Naive thymus-derived CD4-positive, alpha-beta T cell (primary cell): ENCODE measurements around the gene ANTXR2. TPM values are rescaled to one million over a fixed set of nuclear protein-coding genes. Genes with fewer than 3 reads are reported as not detected.

ENCODE experiments used
- ATAC-seq: fragments of 150-1000 bp; cut with Tn5 transposase; 2 replicates; pipeline ENCODE4 v1.10.0; 2021; ENCODE audit warnings: mild to moderate bottlenecking, moderate library complexity
- CTCF ChIA-PET: fragments of 350-600 bp; sonication (Branson Sonifier 250); formaldehyde crosslinking; loops from one replicate; lab custom pipeline; 2021; ENCODE audit warnings: antibody characterized with exemption; lab: Charles Lee
- POLR2A ChIA-PET: fragments of 350-600 bp; sonication (Branson Sonifier 250); formaldehyde crosslinking; loops from one replicate; lab custom pipeline; 2021; ENCODE audit warnings: antibody characterized with exemption, inconsistent platforms; lab: Charles Lee
- DNase-seq, 9 donors: peaks; one replicate each; pipeline versions ENCODE4 v3.0.0 to v3.0.0-alpha.2; 2020 to 2022; ENCODE audit warnings: mixed read lengths in 1 of 9
- H3K27ac ChIP-seq: one replicate; pipeline ENCODE4 v1.7.0; 2013; ENCODE audit warnings: mild to moderate bottlenecking, low read depth, low read length, moderate library complexity
- H3K27me3 ChIP-seq, 2 donors: one replicate each; pipeline ENCODE4 v1.7.0; 2013; ENCODE audit warnings: low read length in 2 of 2, mild to moderate bottlenecking in 2 of 2, moderate library complexity in 2 of 2; ENCODE audit not compliant: control insufficient read depth in 2 of 2, insufficient read depth in 2 of 2
- H3K36me3 ChIP-seq, 3 experiments: 1 replicate in 2 of 3; 2 replicates in 1 of 3; pipeline ENCODE4 v1.7.0; 2013; ENCODE audit warnings: low read length in 3 of 3, mild to moderate bottlenecking in 3 of 3, moderate library complexity in 1 of 3; ENCODE audit not compliant: insufficient read depth in 3 of 3, control insufficient read depth in 2 of 3
- H3K4me1 ChIP-seq, 2 donors: one replicate each; pipeline ENCODE4 v1.7.0; 2013; ENCODE audit warnings: low read length in 2 of 2, mild to moderate bottlenecking in 2 of 2, moderate library complexity in 1 of 2; ENCODE audit not compliant: control insufficient read depth in 2 of 2, insufficient read depth in 2 of 2
- H3K4me3 ChIP-seq: 2 replicates; pipeline ENCODE4 v1.7.0; 2013; ENCODE audit warnings: mild to moderate bottlenecking, low read length
- H3K9me3 ChIP-seq, 3 experiments: 1 replicate in 2 of 3; 2 replicates in 1 of 3; pipeline ENCODE4 v1.7.0; 2013; ENCODE audit warnings: low read length in 3 of 3; ENCODE audit not compliant: control insufficient read depth in 2 of 3
- H3K27ac Mint-ChIP-seq, 9 donors: one replicate each; pipeline ENCODE4 v1.8.0; 2020 to 2022; ENCODE audit warnings: mixed read lengths in 9 of 9, mild to moderate bottlenecking in 8 of 9, moderate library complexity in 5 of 9, inconsistent platforms in 2 of 9
- H3K27me3 Mint-ChIP-seq, 5 donors: one replicate each; pipeline ENCODE4 v1.8.0; 2021 to 2022; ENCODE audit warnings: mixed read lengths in 5 of 5, mild to moderate bottlenecking in 1 of 5
- H3K36me3 Mint-ChIP-seq, 5 donors: one replicate each; pipeline ENCODE4 v1.8.0; 2020 to 2022; ENCODE audit warnings: mixed read lengths in 5 of 5, mild to moderate bottlenecking in 3 of 5, inconsistent platforms in 1 of 5
- H3K4me1 Mint-ChIP-seq, 7 donors: one replicate each; pipeline ENCODE4 v1.8.0; 2020 to 2022; ENCODE audit warnings: mixed read lengths in 7 of 7, mild to moderate bottlenecking in 3 of 7, inconsistent platforms in 1 of 7
- H3K4me3 Mint-ChIP-seq, 10 donors: one replicate each; pipeline ENCODE4 v1.8.0; 2020 to 2022; ENCODE audit warnings: mild to moderate bottlenecking in 10 of 10, mixed read lengths in 10 of 10, moderate library complexity in 6 of 10, inconsistent platforms in 2 of 10
- H3K9me3 Mint-ChIP-seq, 11 donors: one replicate each; pipeline ENCODE4 v1.8.0; 2020 to 2022; ENCODE audit warnings: mixed read lengths in 11 of 11, mild to moderate bottlenecking in 4 of 11, inconsistent platforms in 1 of 11, moderate library complexity in 1 of 11
- intact Hi-C, 2 donors: fragments of 100-400 bp; cut with micrococcal nuclease; formaldehyde crosslinking; loops; one replicate each; pipeline ENCODE4 v1.15.1; 2023
- polyA plus RNA-seq, 2 donors: library from polyadenylated mRNA; unstranded; fragments of 300-500 nt; fragmentation: Illumina TruSeq; gene quantifications; one replicate each; pipeline ENCODE4 v1.2.3, GENCODE V29; 2021
- total RNA-seq, 6 experiments: library from RNA in 5 of 6; stranded (reverse) in 5 of 6; gene quantifications; 1 replicate in 5 of 6; 2 replicates in 1 of 6; pipeline ENCODE4 v1.2.3 and lab custom pipeline; 2021 to 2026

The ANTXR2 gene
- total and polyA plus RNA-seq, 7 experiments from 2014 or later = 20.3 to 69.8 (median 42.2) TPM

DNA sequence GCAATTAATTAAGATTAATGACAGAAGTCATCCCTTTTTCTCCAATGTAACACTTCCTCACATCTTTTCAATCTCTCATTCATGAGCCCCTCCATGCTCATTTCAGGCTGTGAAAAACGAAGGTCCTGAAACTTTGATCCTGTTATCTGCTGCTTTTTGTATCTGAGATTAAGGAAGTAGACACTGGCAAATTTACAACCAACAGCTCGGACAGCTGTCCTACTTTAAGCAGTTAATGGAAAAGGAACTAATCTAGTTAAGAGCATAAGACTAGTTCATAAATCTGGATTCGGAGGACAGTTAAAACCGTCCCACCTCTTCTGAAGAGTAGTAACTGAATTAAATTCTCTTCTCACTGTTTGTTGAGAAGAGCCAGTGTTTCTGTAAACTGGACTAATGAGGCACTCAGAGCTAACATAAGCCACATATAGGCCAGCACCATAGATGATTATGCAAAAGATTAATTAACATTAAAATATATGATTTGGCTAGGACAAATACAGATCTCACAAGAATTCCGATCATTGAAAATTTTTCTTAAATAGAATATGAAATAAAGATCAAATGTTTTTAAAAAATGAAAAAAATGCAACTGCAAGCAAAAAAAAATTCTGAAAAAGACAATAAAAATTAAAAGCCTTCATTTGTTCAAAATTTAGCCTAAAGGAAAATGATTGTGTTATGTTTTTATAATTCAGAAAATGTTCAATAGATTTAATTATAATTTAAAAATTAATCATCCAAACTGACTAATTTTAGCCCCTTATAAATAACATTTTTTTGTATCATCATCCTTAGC lies 114.4 kb downstream of the ANTXR2 start:
- no peak overlapping the region for H3K27ac ChIP-seq
- H3K27me3 Mint-ChIP-seq = no peaks in the 10 kb centered on the region
- CTCF ChIA-PET = no interaction called here
- H3K27me3 ChIP-seq = no peaks in the 10 kb centered on the region
- no peak overlapping the region for H3K4me3 ChIP-seq
- DNase-seq (no peak), ATAC-seq (no peak)
- peaks cover 0 to 13% (median 8%) of the 10 kb centered on the region in 5 donors for H3K36me3 Mint-ChIP-seq
- H3K4me3 Mint-ChIP-seq = no peak overlapping the region
- H3K4me1 ChIP-seq = no peaks in the 10 kb centered on the region
- H3K9me3 ChIP-seq = no peaks in the 10 kb centered on the region
- H3K9me3 Mint-ChIP-seq = no peaks in the 10 kb centered on the region
- H3K27ac Mint-ChIP-seq = no peak overlapping the region
- no peaks in the 10 kb centered on the region for H3K36me3 ChIP-seq
- intact Hi-C loops = loop anchor here in 1 of 2 donors (5.0 kb wide), 1 partner anchor 34 kb away; no protein-coding TSS in a partner anchor
- H3K4me1 Mint-ChIP-seq = no peaks in the 10 kb centered on the region
- POLR2A ChIA-PET = no interaction called here

DNA sequence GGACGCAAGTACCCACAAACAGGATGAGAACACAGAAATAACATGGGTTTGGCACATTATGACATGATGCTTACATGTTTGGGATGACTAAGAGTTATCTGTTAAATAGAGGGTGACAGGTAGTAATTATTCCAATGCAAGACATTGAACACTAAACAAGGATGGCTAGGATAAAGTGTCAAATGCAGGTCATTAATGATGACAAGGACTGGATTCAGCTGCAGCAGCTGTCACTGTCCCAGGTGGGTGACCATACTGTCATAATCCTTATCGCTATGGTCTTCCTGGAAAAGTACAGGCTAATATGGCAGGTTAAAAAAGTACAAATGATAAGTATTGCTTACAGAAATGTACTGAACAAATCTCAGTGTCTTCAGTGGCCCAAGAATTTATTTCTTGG lies 123.9 kb downstream of the ANTXR2 start:
- H3K4me3 Mint-ChIP-seq = no peak overlapping the region
- H3K27me3 Mint-ChIP-seq = no peaks in the 10 kb centered on the region
- Histone ChIP-seq H3K4me1 (no peaks in the 10 kb centered on the region), H3K4me3 (no peak overlapping the region), H3K36me3 (no peaks in the 10 kb centered on the region), H3K9me3 (no peaks in the 10 kb centered on the region), H3K27ac (no peak overlapping the region), H3K27me3 (no peaks in the 10 kb centered on the region)
- H3K36me3 Mint-ChIP-seq = peaks cover 0 to 25% (median 14%) of the 10 kb centered on the region in 5 donors
- ATAC-seq (no peak), DNase-seq (no peak)
- ChIA-PET POLR2A (no interaction called here), CTCF (no interaction called here)
- peaks cover 0 to 17% (median 12%) of the 10 kb centered on the region in 7 donors for H3K4me1 Mint-ChIP-seq
- no peak overlapping the region for H3K27ac Mint-ChIP-seq
- H3K9me3 Mint-ChIP-seq = peaks cover 0 to 4% (median 0%) of the 10 kb centered on the region in 11 donors
- intact Hi-C loops = no loop called here

DNA sequence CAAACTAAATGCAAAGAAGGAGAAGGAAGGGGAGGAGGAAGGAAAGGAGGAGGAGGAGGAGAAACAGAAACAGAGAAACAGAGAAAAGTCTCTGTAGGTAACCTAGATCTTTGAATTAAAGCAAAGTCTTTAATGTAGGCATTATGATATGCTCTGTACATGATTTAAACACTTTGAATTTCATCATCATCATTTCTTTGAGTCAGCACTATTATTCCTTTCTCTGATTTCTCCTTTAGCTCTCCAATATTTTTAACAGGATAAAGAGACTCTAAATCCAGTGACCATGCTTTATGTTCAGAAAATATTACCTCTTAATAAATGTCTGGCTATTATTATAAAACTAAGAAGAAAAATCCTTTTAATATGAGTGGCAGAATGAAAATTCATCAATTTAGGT lies 124.3 kb downstream of the ANTXR2 start:
- H3K36me3 ChIP-seq = no peaks in the 10 kb centered on the region
- H3K4me1 Mint-ChIP-seq = peaks cover 0 to 17% (median 12%) of the 10 kb centered on the region in 7 donors
- H3K27me3 Mint-ChIP-seq = no peaks in the 10 kb centered on the region
- CTCF ChIA-PET = no interaction called here
- DNase-seq (no peak), ATAC-seq (no peak)
- no peak overlapping the region for H3K27ac Mint-ChIP-seq
- no peaks in the 10 kb centered on the region for H3K4me1 ChIP-seq
- H3K4me3 Mint-ChIP-seq = no peak overlapping the region
- H3K27me3 ChIP-seq = no peaks in the 10 kb centered on the region
- H3K4me3 ChIP-seq = no peak overlapping the region
- H3K9me3 Mint-ChIP-seq = peaks cover 0 to 4% (median 0%) of the 10 kb centered on the region in 11 donors
- peaks cover 0 to 25% (median 14%) of the 10 kb centered on the region in 5 donors for H3K36me3 Mint-ChIP-seq
- H3K9me3 ChIP-seq = no peaks in the 10 kb centered on the region
- intact Hi-C loops = no loop called here
- POLR2A ChIA-PET = no interaction called here
- H3K27ac ChIP-seq = no peak overlapping the region

DNA sequence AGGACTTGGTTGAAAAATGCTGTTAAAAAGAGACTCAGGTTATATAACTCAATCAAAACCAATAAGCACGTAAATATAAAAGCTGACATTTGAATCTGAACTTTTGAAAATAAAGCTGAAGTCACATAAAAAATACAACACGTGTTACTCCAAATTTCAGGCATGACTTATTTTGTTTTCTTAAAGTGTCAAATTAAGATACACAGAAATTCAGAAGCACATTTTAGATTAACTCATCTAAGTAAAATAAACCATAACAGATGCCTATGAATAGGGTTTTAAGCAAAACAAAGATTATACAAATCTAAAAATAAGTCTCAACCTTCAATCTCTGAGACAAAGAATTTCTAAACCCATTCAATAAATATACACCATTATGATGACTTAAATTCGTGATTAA lies 124.8 kb downstream of the ANTXR2 start:
- H3K27ac Mint-ChIP-seq = no peak overlapping the region
- ChIA-PET POLR2A (no interaction called here), CTCF (no interaction called here)
- no peak for ATAC-seq
- Histone ChIP-seq H3K9me3 (no peaks in the 10 kb centered on the region), H3K4me1 (no peaks in the 10 kb centered on the region), H3K4me3 (no peak overlapping the region), H3K27ac (no peak overlapping the region), H3K27me3 (no peaks in the 10 kb centered on the region), H3K36me3 (no peaks in the 10 kb centered on the region)
- H3K4me3 Mint-ChIP-seq = no peak overlapping the region
- intact Hi-C loops = no loop called here
- H3K9me3 Mint-ChIP-seq = peaks cover 0 to 4% (median 0%) of the 10 kb centered on the region in 11 donors
- no peaks in the 10 kb centered on the region for H3K27me3 Mint-ChIP-seq
- DNase-seq = no peak
- peaks cover 0 to 17% (median 12%) of the 10 kb centered on the region in 7 donors for H3K4me1 Mint-ChIP-seq
- peaks cover 0 to 25% (median 14%) of the 10 kb centered on the region in 5 donors for H3K36me3 Mint-ChIP-seq

DNA sequence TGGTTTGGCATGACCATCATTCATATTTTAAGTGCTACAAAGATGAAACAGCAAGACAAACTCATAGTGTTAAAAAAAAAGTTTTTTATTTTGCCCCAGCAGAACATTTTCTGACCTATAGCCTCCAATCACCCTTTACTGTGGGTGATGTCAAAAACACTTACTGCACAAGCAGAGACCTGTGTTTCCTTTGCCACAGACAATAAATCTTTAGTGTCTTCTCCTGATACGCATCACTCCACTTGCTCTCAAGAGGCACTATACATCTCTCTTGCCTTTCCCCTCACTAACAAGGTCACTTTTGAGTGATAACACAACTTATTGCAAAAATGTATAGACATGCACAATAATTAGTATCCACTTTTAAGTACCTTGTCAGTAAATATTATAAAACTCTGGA lies 125.6 kb downstream of the ANTXR2 start:
- ATAC-seq = no peak
- H3K4me3 Mint-ChIP-seq = no peak overlapping the region
- H3K4me3 ChIP-seq = no peak overlapping the region
- POLR2A ChIA-PET = no interaction called here
- no peaks in the 10 kb centered on the region for H3K27me3 ChIP-seq
- no peak for DNase-seq
- H3K27me3 Mint-ChIP-seq = no peaks in the 10 kb centered on the region
- no peaks in the 10 kb centered on the region for H3K9me3 ChIP-seq
- intact Hi-C loops = no loop called here
- no peak overlapping the region for H3K27ac ChIP-seq
- H3K4me1 Mint-ChIP-seq = peaks cover 0 to 17% (median 12%) of the 10 kb centered on the region in 7 donors
- no peaks in the 10 kb centered on the region for H3K4me1 ChIP-seq
- no peaks in the 10 kb centered on the region for H3K36me3 ChIP-seq
- H3K27ac Mint-ChIP-seq = no peak overlapping the region
- peaks cover 0 to 25% (median 14%) of the 10 kb centered on the region in 5 donors for H3K36me3 Mint-ChIP-seq
- H3K9me3 Mint-ChIP-seq = peaks cover 0 to 4% (median 0%) of the 10 kb centered on the region in 11 donors
- CTCF ChIA-PET = no interaction called here

DNA sequence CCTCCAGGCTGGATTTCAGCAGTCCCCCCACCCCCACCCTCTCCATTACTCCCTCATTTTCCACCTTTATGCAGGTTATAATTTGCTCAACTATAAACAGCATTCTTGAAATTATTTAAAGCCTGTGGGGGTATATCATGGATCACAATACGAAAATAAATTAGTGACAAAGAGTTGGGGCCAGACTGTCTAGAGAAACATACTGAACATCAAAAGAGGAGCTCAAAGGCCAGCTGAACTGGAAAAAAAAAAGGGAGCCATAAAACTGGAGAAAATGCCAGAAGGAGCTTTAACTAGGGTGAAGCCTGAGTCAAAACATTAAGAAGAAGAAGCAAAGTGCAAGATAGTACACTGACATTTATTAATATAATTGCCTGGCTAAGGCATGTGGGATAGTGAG lies 137.8 kb downstream of the ANTXR2 start:
- intact Hi-C loops = no loop called here
- Mint-ChIP-seq H3K4me3 (no peak overlapping the region), H3K4me1 (peaks cover 0 to 2% (median 0%) of the 10 kb centered on the region in 7 donors), H3K27ac (no peak overlapping the region), H3K36me3 (peaks cover 0 to 16% (median 0%) of the 10 kb centered on the region in 5 donors), H3K9me3 (no peaks in the 10 kb centered on the region), H3K27me3 (no peaks in the 10 kb centered on the region)
- Histone ChIP-seq H3K4me1 (no peaks in the 10 kb centered on the region), H3K27me3 (no peaks in the 10 kb centered on the region), H3K4me3 (no peak overlapping the region), H3K9me3 (no peaks in the 10 kb centered on the region), H3K27ac (no peak overlapping the region), H3K36me3 (no peaks in the 10 kb centered on the region)
- POLR2A ChIA-PET = no interaction called here
- CTCF ChIA-PET = no interaction called here
- no peak for DNase-seq
- ATAC-seq = no peak

DNA sequence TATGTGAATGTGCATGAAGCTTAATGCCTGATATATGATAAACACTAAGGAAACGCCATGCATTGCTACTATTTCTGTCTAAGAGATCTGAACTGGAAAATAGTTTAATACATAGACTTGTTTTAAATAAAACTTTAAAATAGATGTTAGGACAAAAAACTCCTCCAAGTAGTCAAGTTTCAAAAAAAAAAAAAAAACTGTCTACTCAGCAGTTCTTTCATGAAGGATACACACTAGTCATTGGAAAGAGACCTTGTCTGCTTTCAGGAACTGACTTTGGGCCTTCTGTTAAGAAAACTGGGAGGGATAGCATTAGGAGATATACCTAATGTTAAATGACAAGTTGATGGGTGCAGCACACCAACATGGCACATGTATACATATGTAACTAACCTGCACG lies 138.4 kb downstream of the ANTXR2 start:
- H3K36me3 Mint-ChIP-seq = peaks cover 0 to 16% (median 0%) of the 10 kb centered on the region in 5 donors
- DNase-seq (no peak), ATAC-seq (no peak)
- no peaks in the 10 kb centered on the region for H3K9me3 Mint-ChIP-seq
- intact Hi-C loops = no loop called here
- Histone ChIP-seq H3K36me3 (no peaks in the 10 kb centered on the region), H3K27ac (no peak overlapping the region), H3K9me3 (no peaks in the 10 kb centered on the region), H3K4me1 (no peaks in the 10 kb centered on the region), H3K4me3 (no peak overlapping the region), H3K27me3 (no peaks in the 10 kb centered on the region)
- POLR2A ChIA-PET = no interaction called here
- CTCF ChIA-PET = no interaction called here
- peaks cover 0 to 2% (median 0%) of the 10 kb centered on the region in 7 donors for H3K4me1 Mint-ChIP-seq
- H3K4me3 Mint-ChIP-seq = no peak overlapping the region
- no peaks in the 10 kb centered on the region for H3K27me3 Mint-ChIP-seq
- no peak overlapping the region for H3K27ac Mint-ChIP-seq
